A549 (cell line): ENCODE data around the gene ARMH2. TPM values are rescaled to one million over a fixed set of nuclear protein-coding genes. Genes with fewer than 3 reads are reported as not detected.

Source experiments
- ATAC-seq, 2 experiments: fragments of 200-7000 bp in 1 of 2; fragments of >200 bp in 1 of 2; cut with Nextera tagmentation in 1 of 2; cut with Tn5 transposase in 1 of 2; 3 replicates each; pipeline versions ENCODE4 v1.8.0 to v1.9.1; 2018 to 2020; ENCODE audit warnings: mild to moderate bottlenecking in 1 of 2, moderate library complexity in 1 of 2
- CTCF ChIA-PET: fragments of 300-600 bp; sonication (Branson Sonifier 250); formaldehyde crosslinking; extraction: SDS; loops from one replicate; lab custom pipeline; 2021; ENCODE audit warnings: antibody characterized with exemption, inconsistent platforms; lab: Yijun Ruan, JAX
- POLR2A ChIA-PET: fragments of 350-600 bp; formaldehyde crosslinking; extraction: SDS; loops from one replicate; lab custom pipeline; 2021; ENCODE audit warnings: antibody characterized with exemption, inconsistent platforms; lab: Yijun Ruan, JAX
- DNase-seq, 2 experiments: peaks; one replicate each; pipeline versions ENCODE4 v3.0.0 to v3.0.0-alpha.2; 2011 to 2016; ENCODE audit warnings: low read depth in 1 of 2, low spot score in 1 of 2
- FAIRE-seq: peaks from 2 replicates; lab custom pipeline; 2011; peaks lifted over from hg19 to GRCh38; lab: Jason Lieb, UNC
- H3K27ac ChIP-seq, 2 experiments: fragments of >200 bp; sonication (Bioruptor Twin); formaldehyde crosslinking; 3 replicates each; pipeline ENCODE4 v1.5.1; 2016 to 2017
- H3K4me1 ChIP-seq: fragments of >200 bp; sonication (Bioruptor Twin); formaldehyde crosslinking; 3 replicates; pipeline ENCODE4 v1.6.1; 2016
- H3K4me2 ChIP-seq: fragments of >200 bp; sonication (Bioruptor Twin); formaldehyde crosslinking; 3 replicates; pipeline ENCODE4 v1.6.1; 2016
- H3K4me3 ChIP-seq: fragments of >200 bp; sonication (Bioruptor Twin); formaldehyde crosslinking; 3 replicates; pipeline ENCODE4 v1.5.1; 2016
- H3K9me3 ChIP-seq: fragments of >200 bp; sonication (Bioruptor Twin); formaldehyde crosslinking; 3 replicates; pipeline ENCODE4 v1.6.1; 2016
- CHD2 ChIP-seq: fragments of 150-350 bp; IDR thresholded peaks from 2 replicates; pipeline ENCODE4 v1.6.1; 2014; ENCODE audit warnings: low read length; ENCODE audit not compliant: partially characterized antibody
- CHD4 ChIP-seq: fragments of 200-600 bp; sonication (generic); IDR thresholded peaks from 2 replicates; pipeline ENCODE4 v1.6.1; 2016; ENCODE audit warnings: antibody characterized with exemption, mild to moderate bottlenecking, borderline replicate concordance
- HES2 ChIP-seq: fragments of >200 bp; sonication (Bioruptor Twin); formaldehyde crosslinking; IDR thresholded peaks from 2 replicates; pipeline ENCODE4 v1.6.1; 2016
- HEYL ChIP-seq: fragments of 250-450 bp; sonication (Bioruptor Pico); IDR thresholded peaks from 2 replicates; pipeline ENCODE4 v1.8.0; 2021; ENCODE audit warnings: mild to moderate bottlenecking, moderate library complexity
- HMGXB4 ChIP-seq: fragments of 250-450 bp; sonication (Bioruptor Pico); IDR thresholded peaks from 2 replicates; pipeline ENCODE4 v1.5.0; 2021; ENCODE audit warnings: mild to moderate bottlenecking, moderate library complexity, borderline replicate concordance
- JUN ChIP-seq, 2 experiments: fragments of >200 bp; sonication (Bioruptor Twin); formaldehyde crosslinking; IDR thresholded peaks; 2 replicates in 1 of 2; 3 replicates in 1 of 2; pipeline ENCODE4 v1.6.1; 2016 to 2017
- MAFK ChIP-seq: fragments of 450-650 bp; IDR thresholded peaks from 2 replicates; pipeline ENCODE4 v1.6.1; 2014; ENCODE audit not compliant: partially characterized antibody
- MAZ ChIP-seq: fragments of 150-350 bp; IDR thresholded peaks from 2 replicates; pipeline ENCODE4 v1.6.1; 2014; ENCODE audit warnings: antibody characterized with exemption, low read depth, low read length, borderline replicate concordance
- NFE2L2 ChIP-seq: fragments of 150-350 bp; conservative IDR thresholded peaks from 2 replicates; pipeline ENCODE4 v1.6.1; 2014; ENCODE audit warnings: low read length
- NPAS2 ChIP-seq: fragments of 250-450 bp; sonication (Bioruptor Pico); IDR thresholded peaks from 2 replicates; pipeline ENCODE4 v1.8.0; 2022; ENCODE audit warnings: mild to moderate bottlenecking, moderate library complexity, borderline replicate concordance
- PHF8 ChIP-seq: fragments of 200-600 bp; sonication (generic); IDR thresholded peaks from 2 replicates; pipeline ENCODE4 v1.6.1; 2016; ENCODE audit warnings: low read depth, mild to moderate bottlenecking, antibody characterized with exemption, moderate library complexity, borderline replicate concordance
- POLR2A ChIP-seq: IDR thresholded peaks from 2 replicates; pipeline ENCODE4 v1.6.1; 2012; ENCODE audit warnings: mild to moderate bottlenecking, low read length
- RAD21 ChIP-seq, 2 experiments: fragments of >200 bp in 1 of 2; sonication (Bioruptor Twin) in 1 of 2; formaldehyde crosslinking in 1 of 2; IDR thresholded peaks in 1 of 2; conservative IDR thresholded peaks in 1 of 2; 2 replicates in 1 of 2; 3 replicates in 1 of 2; pipeline ENCODE4 v1.6.1; 2012 to 2018; ENCODE audit warnings: inconsistent platforms in 1 of 2
- RARB ChIP-seq: fragments of 250-450 bp; sonication (Bioruptor Pico); IDR thresholded peaks from 2 replicates; pipeline ENCODE4 v1.8.0; 2021; ENCODE audit warnings: mild to moderate bottlenecking, moderate library complexity
- RFX5 ChIP-seq: fragments of 450-650 bp; IDR thresholded peaks from 2 replicates; pipeline ENCODE4 v1.7.1; 2014; ENCODE audit warnings: antibody characterized with exemption, mild to moderate bottlenecking, moderate library complexity
- RNF2 ChIP-seq: fragments of 200-600 bp; sonication (generic); IDR thresholded peaks from 2 replicates; pipeline ENCODE4 v1.6.1; 2016; ENCODE audit warnings: low read depth, mild to moderate bottlenecking, antibody characterized with exemption, moderate library complexity, borderline replicate concordance
- TP53 ChIP-seq: fragments of 250-450 bp; sonication (Bioruptor Pico); IDR thresholded peaks from 2 replicates; pipeline ENCODE4 v1.5.0; 2021; ENCODE audit warnings: mild to moderate bottlenecking, moderate library complexity
- ZFP36 ChIP-seq: fragments of 450-650 bp; IDR thresholded peaks from 2 replicates; pipeline ENCODE4 v1.6.1; 2014; ENCODE audit warnings: borderline replicate concordance; ENCODE audit not compliant: partially characterized antibody
- WGBS: methylation state at CpG from one replicate; pipeline ENCODE4 v1.1.6; 2017; ENCODE audit errors: missing lambda C conversion rate; 5-methylcytosine and 5-hydroxymethylcytosine counted together
- polyA plus RNA-seq, 4 experiments: library from polyadenylated mRNA; depleted of rRNA in 3 of 4; stranded (reverse); fragments of >200 nt; fragmentation: RNase III in 1 of 4; extraction: RNeasy Plus Mini Kit Qiagen cat#74134 plus additional on column Dnase treatment in 1 of 4; gene quantifications; 2 replicates in 3 of 4; 3 replicates in 1 of 4; pipeline ENCODE4 v1.2.3, GENCODE V29; 2011 to 2017
- TF ChIP-seq, protein P1 (sequence below): fragments of 250-450 bp; sonication (Bioruptor Pico); IDR thresholded peaks from 2 replicates; pipeline ENCODE4 v1.5.0; 2020; ENCODE audit warnings: low read depth, mild to moderate bottlenecking, moderate library complexity
- TF ChIP-seq, protein P2 (sequence below): IDR thresholded peaks from 2 replicates; pipeline ENCODE4 v1.6.1; 2012; ENCODE audit warnings: low read depth, borderline replicate concordance

ARMH2 gene
- polyA plus RNA-seq, 2 of the 4 experiments (the other 2 are of a cell fraction) = not detected

- no peak for TF ChIP-seq HES2
- no peak for TF ChIP-seq PHF8
- no peak for TF ChIP-seq RARB (CRISPR knock-in tag)
- no peak for TF ChIP-seq NPAS2 (CRISPR knock-in tag)
- TF ChIP-seq HMGXB4 (CRISPR knock-in tag) = no peak
- no peak for TF ChIP-seq HEYL (CRISPR knock-in tag)
- no peak for TF ChIP-seq JUN (IDR thresholded peaks at IDR 0.05)
- no peak for TF ChIP-seq ZFP36
- TF ChIP-seq, protein P1, sequence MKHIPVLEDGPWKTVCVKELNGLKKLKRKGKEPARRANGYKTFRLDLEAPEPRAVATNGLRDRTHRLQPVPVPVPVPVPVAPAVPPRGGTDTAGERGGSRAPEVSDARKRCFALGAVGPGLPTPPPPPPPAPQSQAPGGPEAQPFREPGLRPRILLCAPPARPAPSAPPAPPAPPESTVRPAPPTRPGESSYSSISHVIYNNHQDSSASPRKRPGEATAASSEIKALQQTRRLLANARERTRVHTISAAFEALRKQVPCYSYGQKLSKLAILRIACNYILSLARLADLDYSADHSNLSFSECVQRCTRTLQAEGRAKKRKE = no peak
- TF ChIP-seq, all 56 proteins: peak for 0
- Histone ChIP-seq H3K4me3 (no peak overlapping the region), H3K9me3 (no peaks in the 10 kb centered on the region), H3K27ac (no peak overlapping the region), H3K4me1 (peaks cover 3% of the 10 kb centered on the region; the same call in 2 of the 3 replicates), H3K4me2 (no peak overlapping the region)
- DNase-seq (no peak), ATAC-seq (no peak), FAIRE-seq (no peak)
- ChIA-PET POLR2A (no interaction called here), CTCF (interaction anchor here (2.1 kb wide), 1 partner anchor 24 kb away, joined by 6 read pairs; the partner anchor contains the start of gene ARMH2)
- 74% methylated on average over 6 of the region's 6 CpGs for WGBS
These were observed 24.0 kb upstream of the ARMH2 start for GRCh38 chr6:24822696-24823095.

DNA sequence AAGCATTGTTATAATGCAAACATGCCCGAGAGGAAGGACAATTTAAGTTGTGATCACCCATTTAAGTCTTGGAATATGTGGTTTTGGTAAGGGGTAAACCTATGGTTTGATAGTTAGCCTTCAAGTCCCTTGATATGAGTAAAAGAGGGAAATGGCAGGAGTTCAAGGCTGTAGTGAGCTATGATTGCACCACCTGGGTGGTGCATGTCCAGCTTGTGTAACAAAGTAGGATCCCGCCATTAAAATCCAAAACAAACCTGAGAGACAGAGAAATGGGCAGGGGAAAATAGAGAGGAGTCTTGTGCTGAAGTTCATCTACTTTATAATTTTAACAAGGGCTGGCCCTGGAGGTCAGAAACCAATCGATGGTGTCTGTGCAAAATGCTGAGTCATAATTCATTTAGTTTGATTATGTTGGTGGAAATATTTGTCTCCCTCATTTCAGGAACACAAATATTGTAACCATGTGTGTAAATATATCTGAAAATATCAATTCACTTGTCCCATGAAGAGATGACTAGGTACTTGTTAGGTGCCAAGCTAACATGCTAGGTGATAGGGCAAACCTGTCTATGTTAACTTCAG is 23.2 kb upstream of the ARMH2 start:
- FAIRE-seq (no peak), DNase-seq (no peak), ATAC-seq (no peak)
- POLR2A ChIA-PET = no interaction called here
- Histone ChIP-seq H3K27ac (peak overlapping the region; percentile 19 to 35; a peak in 1 of 6 replicates), H3K4me3 (no peak overlapping the region), H3K9me3 (no peaks in the 10 kb centered on the region), H3K4me2 (no peak overlapping the region), H3K4me1 (peaks cover 3% of the 10 kb centered on the region; the same call in 1 of the 3 replicates)
- CTCF ChIA-PET = interaction anchor here (0.6 kb wide), 1 partner anchor 1050 kb away, joined by 5 read pairs; no protein-coding TSS in a partner anchor
- 75% methylated on average over 3 of the region's 3 CpGs for WGBS
- TF ChIP-seq NFE2L2 (peak; percentile 82), MAFK (peak; percentile 77), RAD21 (conservative IDR thresholded peaks at IDR 0.05 in 1 of 2, IDR thresholded peaks at IDR 0.05 in 1 of 2) (no peak)

- 83% methylated on average over 2 of the region's 2 CpGs for WGBS
- TF ChIP-seq POLR2A (no peak), RNF2 (no peak), CHD2 (no peak), CHD4 (no peak), RFX5 (no peak), TP53 (CRISPR knock-in tag) (no peak), HES2 (no peak), MAZ (no peak)
- TF ChIP-seq, protein P2, sequence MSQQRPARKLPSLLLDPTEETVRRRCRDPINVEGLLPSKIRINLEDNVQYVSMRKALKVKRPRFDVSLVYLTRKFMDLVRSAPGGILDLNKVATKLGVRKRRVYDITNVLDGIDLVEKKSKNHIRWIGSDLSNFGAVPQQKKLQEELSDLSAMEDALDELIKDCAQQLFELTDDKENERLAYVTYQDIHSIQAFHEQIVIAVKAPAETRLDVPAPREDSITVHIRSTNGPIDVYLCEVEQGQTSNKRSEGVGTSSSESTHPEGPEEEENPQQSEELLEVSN = no peak
- Histone ChIP-seq H3K4me2 (no peak overlapping the region), H3K27ac (no peak overlapping the region), H3K4me1 (peaks cover 3% of the 10 kb centered on the region; the same call in 1 of the 3 replicates), H3K9me3 (no peaks in the 10 kb centered on the region), H3K4me3 (no peak overlapping the region)
- DNase-seq (no peak), FAIRE-seq (no peak), ATAC-seq (no peak)
- ChIA-PET POLR2A (no interaction called here), CTCF (interaction anchor here (0.9 kb wide), 1 partner anchor 253 kb away, joined by 3 read pairs; no protein-coding TSS in a partner anchor)
These were observed 19.6 kb upstream of the ARMH2 start for GRCh38 chr6:24818346-24818745.
